HG03066 (cell line): ENCODE data around the gene FN3KRP.
"Not testable (repeated sequence)": the region's sequence is repeated elsewhere in the genome, so short reads cannot be mapped to it uniquely, and the experiment has no call there.

ENCODE experiments used
- ATAC-seq: cut with Tn5 transposase; IDR thresholded peaks from one replicate; pipeline ENCODE4 v1.9.1; 2021; ENCODE audit warnings: low read depth; ENCODE audit not compliant: unreplicated experiment

The FN3KRP gene

DNA sequence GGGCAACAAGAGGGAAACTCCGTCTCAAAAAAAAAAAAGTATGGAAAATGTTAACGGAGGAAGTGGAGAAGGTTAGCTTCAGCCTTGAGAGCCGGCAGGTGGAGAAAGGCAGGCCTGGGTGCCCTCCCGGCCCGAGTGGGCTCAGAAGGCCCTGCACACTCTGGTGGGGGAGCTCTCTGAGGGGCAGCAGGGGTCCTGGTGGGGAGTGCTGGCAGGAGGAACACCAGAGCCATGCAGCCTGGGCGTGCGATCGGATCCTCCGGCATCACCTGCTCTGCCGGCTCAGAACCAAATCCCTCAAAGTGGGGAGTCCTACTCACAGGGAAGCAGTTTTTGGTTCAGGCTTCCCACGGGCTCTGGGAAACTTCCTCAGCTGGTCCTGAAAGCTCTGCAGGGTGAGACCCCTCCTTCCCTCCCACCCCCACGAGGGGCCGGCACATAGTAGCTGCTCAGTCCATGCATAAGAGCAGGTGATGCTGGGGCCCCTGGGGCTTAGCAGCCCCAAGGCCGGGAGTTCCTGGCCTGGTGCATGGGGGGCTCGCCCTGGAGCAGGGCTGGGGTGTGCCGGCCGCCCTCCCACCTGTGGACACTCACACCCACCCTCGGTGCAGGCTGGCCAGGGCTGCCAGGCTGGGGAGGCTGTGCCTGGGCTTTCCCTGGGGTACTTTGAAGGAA is 20.1 kb downstream of the FN3KRP start:
- ATAC-seq = no peak

DNA sequence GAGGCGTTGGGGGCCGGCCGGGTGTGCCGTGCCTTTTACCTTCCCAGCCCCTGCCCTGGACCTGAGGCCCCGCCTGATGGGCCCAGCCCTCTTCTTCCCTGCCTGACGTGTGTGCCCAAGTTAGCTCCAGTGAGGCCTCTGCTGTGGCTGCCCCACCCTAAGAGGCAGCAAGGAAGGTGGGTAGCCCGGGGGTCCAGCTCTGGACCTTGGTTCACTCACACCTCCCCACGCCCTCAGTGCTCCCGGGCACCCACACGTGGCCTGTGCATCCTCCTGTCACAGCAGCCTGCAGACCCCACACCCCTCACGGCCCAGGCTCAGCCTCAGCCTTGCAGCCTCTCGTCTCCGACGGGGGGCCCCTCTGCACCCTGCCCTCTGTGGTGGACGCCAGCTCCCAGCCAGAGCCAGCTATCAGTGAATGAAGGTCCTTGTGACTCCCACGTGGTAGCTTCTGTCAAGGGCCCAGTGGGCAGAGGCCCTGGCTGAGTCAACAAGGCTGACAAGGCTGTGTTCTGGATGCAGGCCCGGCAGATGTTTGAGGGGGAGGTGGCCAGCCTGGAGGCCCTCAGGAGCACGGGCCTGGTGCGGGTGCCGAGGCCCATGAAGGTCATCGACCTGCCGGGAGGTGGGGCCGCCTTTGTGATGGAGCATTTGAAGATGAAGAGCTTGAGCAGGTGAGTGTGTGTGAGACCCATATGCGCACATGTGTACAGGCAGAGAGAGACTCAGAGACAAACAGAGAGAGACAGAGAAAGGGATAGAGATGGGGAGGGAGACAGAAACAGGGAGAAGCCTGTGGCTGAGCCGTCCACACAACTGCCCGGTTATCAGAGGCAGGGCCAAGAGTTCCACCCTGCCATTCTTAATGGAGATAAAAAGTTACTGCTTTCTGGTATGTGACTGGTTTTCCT is 21.7 kb downstream of the FN3KRP start:
- ATAC-seq = no peak

- ATAC-seq = no peak
Observed at GRCh38 chr17:82740906-82741759, 24.6 kb downstream of the FN3KRP start.

DNA sequence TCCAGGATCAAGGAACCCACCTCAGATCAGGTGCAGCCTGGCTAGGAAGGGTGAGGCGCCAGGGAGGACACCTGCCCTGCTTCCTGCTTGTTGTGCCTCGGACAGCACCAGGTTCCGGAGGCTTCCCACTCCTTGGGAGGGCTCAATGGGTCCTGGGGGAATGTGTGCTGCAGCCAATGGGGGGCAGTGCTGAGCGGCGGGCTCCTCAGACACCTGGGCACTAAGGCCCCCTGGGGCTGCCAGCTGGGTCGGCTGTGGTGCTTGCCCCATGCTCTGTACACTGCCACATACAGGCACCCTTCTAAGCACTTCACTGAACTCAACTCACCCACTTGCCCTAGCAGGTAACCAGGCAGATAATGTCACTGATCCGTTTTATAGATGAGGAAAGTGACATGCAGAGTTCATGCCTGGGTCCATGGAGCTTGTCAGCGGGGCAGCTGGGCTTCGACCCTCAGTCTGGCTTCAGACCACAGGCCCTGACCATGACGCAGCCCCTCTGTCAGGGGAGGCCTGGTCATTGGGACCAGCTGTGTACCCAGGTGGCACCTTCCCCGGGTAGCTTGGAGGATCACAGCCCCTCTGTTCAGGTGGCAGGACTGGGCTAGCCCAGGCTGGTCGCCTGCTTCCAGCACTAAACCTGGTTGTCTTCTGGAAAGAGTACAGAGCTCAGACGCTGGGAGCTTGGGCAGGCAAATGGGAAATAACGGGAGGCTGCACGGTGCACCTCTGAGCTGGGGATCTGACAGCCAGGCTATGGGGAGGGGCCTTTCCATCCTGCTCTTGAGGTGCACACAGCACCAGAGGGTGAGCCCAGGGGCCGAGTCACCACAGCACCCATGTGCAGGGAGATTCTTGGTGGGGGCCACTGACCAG is 27.1 kb downstream of the FN3KRP start:
- no peak for ATAC-seq

DNA sequence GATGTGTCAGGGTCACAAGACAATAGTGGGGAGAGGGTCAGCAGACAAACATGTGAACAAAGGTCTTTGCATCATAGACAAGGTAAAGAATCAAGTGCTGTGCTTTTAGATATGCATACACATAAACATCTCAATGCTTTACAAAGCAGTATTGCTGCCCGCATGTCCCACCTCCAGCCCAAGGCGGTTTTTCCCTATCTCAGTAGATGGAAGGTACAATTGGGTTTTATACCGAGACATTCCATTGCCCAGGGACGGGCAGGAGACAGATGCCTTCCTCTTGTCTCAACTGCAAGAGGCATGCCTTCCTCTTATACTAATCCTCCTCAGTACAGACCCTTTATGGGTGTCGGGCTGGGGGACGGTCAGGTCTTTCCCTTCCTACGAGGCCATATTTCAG is 28.2 kb downstream of the FN3KRP start:
- ATAC-seq = not testable (repeated sequence)

DNA sequence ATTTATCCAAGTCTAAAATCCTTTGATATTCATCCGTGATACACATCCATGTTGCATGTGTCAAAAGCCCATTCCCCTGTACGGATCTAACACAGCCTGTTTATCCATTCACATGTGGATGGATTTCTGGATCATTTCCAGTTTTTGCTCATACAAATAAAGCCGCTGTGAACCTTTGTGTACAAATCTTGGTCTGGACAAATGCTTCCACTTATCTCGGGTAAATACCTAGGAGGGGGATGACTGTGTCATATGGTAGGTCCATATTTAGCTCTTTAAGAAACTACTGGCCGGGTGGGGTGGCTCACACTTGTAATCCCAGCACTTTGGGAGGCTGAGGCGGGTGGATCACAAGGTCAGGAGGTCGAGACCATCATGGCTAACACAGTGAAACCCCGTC is 29.0 kb downstream of the FN3KRP start:
- ATAC-seq = no peak

DNA sequence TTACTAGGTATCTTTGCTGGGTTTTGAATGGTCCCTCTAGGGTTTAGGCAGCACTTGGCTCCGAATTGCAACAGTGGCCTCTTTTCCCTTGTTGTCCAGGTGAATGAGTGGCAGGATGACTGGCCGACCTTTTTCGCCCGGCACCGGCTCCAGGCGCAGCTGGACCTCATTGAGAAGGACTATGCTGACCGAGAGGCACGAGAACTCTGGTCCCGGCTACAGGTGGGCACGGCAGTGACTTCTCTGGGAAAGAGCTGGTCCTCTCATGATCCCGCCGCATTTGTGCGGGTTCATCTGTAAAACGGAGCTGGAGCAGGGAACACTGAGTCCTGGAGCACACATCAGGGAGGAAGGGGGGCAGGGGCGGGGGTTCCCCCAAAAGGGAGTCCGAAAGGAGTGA is 32.2 kb downstream of the FN3KRP start:
- ATAC-seq = no peak

DNA sequence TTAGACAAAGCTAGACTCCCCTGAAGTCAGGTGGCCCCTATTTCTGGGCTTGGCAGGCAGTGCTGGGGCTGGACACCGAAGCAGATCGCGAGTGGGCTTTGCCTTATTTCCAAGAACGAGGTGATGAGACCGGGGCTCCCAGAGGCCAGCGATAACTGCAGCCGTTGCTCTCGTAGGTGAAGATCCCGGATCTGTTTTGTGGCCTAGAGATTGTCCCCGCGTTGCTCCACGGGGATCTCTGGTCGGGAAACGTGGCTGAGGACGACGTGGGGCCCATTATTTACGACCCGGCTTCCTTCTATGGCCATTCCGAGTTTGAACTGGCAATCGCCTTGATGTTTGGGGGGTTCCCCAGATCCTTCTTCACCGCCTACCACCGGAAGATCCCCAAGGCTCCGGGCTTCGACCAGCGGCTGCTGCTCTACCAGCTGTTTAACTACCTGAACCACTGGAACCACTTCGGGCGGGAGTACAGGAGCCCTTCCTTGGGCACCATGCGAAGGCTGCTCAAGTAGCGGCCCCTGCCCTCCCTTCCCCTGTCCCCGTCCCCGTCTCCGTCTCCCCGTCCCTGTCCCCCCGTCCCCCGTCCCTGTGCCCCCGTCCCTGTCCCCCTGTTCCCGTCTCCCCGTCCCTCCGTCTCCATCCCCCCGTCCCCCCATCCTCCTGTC is 33.9 kb downstream of the FN3KRP start:
- no peak for ATAC-seq

DNA sequence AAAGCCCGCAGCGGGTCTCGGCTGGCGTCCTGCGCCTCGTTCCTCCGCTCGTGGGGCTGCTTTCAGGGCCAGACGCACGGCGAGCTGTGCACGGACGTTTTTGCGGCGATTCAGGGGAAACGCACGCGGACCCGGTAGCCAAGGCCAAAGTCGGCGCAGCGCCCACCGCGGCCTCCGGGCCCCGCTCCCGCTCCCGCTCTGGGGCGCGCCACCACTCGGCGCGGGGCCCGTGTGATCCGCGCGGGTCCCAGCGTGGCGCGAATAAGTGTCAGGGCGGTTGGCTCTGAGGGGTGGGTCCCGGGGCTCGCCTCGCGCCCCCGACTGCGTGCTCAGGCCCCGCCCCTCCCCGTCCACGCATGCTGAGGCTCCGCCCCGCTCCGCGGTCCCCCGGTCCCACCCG is 34.7 kb downstream of the FN3KRP start:
- no peak for ATAC-seq

- peak; percentile 57 for ATAC-seq
Observed at GRCh38 chr17:82751571-82752370, 35.3 kb downstream of the FN3KRP start, which contains the start of gene TBCD. TBCD (plus strand) TSS chr17:82752065; CDS start chr17:82752194, 129 bp downstream.

DNA sequence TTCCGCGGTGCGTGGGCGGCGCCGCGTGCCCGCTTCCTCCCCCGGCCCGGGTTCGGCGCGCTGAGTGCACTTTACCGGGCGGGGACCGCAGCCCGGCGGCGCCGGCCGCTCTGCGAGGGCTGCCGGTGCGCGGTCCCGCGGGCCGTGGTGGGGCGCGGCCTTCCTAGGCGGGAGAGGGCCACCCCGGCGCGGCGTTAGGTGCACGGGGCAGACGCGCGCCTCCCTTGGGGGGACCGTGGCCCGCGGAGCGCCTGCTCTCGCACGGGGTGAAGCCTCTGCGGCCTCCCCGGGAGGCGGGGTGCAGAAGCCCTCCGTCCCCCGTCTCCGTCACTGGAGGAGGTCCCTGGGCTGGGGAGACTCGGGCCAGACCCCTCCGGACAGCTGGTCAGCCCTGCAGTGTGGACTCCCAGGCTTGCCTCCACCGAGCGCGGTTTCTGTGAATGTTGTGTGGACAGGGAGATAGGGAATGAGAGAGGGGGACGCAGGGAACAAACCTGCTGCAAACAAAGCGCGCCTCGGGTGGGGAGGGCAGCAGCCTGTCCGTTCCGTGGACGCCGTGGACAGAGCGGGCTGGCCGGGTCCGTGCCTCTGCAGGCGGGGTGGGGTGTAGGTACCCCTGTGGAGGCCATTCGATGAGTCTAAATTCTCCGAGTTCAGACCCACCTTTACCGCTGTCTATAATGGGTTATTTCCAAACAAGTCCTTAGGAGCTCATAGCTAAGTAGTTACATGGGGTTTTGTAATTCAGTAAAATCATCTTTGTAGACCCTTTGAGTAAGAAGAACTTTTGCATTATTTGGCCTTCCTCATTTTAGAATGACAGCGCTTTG is 36.1 kb downstream of the FN3KRP start:
- ATAC-seq = peak; percentile 35

- ATAC-seq = no peak
Observed at GRCh38 chr17:82753201-82753464, 36.6 kb downstream of the FN3KRP start.

- ATAC-seq = no peak
Observed at GRCh38 chr17:82754297-82755208, 38.0 kb downstream of the FN3KRP start.

- no peak for ATAC-seq
Observed at GRCh38 chr17:82756166-82756565, 39.7 kb downstream of the FN3KRP start.

DNA sequence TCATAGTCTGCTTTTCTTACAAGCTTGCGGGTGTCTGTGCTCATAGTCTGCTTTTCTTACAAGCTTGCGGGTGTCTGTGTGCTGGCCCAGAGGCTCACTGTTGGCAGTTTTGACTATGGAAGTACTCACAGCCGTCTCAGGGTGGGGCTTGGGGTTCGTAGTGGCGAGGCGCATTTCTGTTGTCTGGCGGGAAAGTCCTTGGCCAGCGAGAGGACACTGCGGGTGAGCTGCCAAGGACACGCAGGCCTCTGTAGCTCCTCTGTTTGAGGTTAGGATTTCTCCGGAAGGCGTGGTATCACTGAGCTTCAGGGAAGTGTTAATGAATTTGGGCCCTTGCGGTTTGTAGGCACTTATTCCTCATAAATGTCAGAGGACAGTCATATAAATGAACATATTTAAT is 48.9 kb downstream of the FN3KRP start:
- ATAC-seq = no peak

DNA sequence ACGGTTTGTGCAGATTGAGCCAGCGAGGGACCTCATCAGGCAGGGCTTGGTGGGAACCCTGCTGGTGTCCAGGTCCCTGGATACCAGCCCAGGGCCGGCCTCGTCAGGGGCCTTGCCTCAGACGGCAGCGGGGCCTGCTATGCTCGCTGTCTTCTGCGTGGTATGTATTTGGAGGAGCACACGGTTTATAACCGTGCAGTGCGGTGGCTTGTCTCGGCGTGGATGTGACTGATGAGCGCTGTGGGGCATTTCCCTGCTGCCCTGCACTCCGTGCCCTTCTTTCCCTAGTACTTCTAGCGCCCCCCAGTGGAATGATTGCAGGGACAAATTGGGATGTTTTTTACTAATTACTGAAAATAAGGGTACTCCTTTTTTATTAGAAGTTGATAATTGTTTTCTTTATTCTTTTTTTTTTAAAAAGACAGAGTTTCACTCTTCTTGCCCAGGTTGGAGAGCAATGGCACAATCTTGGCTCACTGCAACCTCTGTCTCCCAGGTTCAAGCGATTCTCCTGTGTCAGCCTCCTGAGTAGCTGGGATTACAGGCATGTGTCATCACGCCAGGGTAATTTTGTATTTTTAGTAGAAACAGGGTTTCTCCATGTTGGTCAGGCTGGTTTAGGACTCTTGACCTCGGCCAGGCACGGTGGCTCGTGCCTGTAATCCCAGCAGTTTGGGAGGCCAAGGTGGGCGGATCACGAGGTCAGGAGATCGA is 50.7 kb downstream of the FN3KRP start:
- no peak for ATAC-seq
